Measurements from ENCODE around the gene KLHDC2.

DNA sequence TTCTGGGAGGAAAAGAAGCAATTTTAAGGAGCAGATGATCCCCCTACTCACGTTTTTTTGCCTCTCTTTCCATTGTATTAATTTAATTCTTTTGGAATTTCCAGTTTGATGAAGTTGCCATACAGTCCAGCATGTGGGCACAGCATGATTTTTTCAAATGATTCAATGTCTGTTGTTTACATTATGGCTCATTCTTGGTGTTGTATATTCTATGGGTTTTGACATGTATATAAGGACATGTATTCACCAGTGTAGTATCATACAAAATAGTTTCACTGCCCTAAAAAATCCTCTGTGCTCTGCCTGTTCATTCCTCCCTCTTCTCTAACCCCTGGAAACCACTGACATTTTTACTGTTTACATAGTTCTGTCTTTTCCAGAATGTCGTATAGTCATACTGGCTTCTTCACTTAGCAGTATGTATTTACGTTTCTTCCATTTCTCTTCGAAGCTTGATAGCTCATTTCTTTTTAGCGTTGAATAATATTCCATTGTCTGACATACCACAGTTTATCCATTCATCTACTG lies 13.3 kb upstream of the KLHDC2 start:
- TF ChIP-seq, protein P1, sequence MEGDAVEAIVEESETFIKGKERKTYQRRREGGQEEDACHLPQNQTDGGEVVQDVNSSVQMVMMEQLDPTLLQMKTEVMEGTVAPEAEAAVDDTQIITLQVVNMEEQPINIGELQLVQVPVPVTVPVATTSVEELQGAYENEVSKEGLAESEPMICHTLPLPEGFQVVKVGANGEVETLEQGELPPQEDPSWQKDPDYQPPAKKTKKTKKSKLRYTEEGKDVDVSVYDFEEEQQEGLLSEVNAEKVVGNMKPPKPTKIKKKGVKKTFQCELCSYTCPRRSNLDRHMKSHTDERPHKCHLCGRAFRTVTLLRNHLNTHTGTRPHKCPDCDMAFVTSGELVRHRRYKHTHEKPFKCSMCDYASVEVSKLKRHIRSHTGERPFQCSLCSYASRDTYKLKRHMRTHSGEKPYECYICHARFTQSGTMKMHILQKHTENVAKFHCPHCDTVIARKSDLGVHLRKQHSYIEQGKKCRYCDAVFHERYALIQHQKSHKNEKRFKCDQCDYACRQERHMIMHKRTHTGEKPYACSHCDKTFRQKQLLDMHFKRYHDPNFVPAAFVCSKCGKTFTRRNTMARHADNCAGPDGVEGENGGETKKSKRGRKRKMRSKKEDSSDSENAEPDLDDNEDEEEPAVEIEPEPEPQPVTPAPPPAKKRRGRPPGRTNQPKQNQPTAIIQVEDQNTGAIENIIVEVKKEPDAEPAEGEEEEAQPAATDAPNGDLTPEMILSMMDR (IDR thresholded peaks at IDR 0.05): no peak
- TF ChIP-seq POLR2A (IDR thresholded peaks at IDR 0.05): no peak
